HUES48 (cell line): Measurements from ENCODE around the gene GFI1B.
"Not testable (repeated sequence)": the region's sequence is repeated elsewhere in the genome, so short reads cannot be mapped to it uniquely, and the experiment has no call there.

ENCODE experiments used
- H3K27ac ChIP-seq: one replicate; pipeline ENCODE4 v1.7.0; 2013; ENCODE audit warnings: low read depth, low read length, inconsistent platforms
- H3K27me3 ChIP-seq: 2 replicates; pipeline ENCODE4 v1.6.1; 2013; ENCODE audit warnings: mild to moderate bottlenecking, low read length; ENCODE audit not compliant: control insufficient read depth, insufficient read depth
- H3K36me3 ChIP-seq: 2 replicates; pipeline ENCODE4 v1.6.1; 2013; ENCODE audit warnings: low read length; ENCODE audit not compliant: control insufficient read depth, insufficient read depth
- H3K4me1 ChIP-seq: 2 replicates; pipeline ENCODE4 v1.6.1; 2013; ENCODE audit warnings: mild to moderate bottlenecking, low read length; ENCODE audit not compliant: control insufficient read depth, insufficient read depth
- H3K4me3 ChIP-seq: 2 replicates; pipeline ENCODE4 v1.5.1; 2013; ENCODE audit warnings: mild to moderate bottlenecking, low read depth, low read length
- H3K9ac ChIP-seq: 2 replicates; pipeline ENCODE4 v1.6.1; 2013; ENCODE audit warnings: mild to moderate bottlenecking, low read depth, low read length, moderate library complexity
- H3K9me3 ChIP-seq: 2 replicates; pipeline ENCODE4 v1.6.1; 2013; ENCODE audit warnings: low read length; ENCODE audit not compliant: control insufficient read depth, insufficient read depth

Gene GFI1B

DNA sequence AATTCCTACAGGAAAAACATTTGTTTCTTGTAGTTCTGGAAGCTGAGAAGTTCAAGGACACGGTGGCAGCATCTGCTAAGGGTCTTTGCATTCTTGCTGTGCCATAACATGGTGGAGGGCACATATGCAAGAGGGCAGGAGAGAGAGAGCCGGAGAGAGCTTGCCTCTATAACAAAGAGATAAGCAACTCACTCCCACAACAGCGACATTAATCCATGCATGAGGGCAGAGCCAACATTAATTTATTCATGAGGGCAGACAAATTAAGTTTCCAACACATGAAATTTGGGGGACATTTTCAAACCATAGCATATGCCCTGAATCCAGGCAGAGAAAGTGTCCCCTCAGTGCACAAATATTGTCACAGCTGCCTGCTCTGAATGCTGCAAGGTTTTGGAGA is 47.9 kb downstream of the GFI1B start:
- H3K4me3 ChIP-seq: no peak overlapping the region
- H3K4me1 ChIP-seq: no peaks in the 10 kb centered on the region
- H3K9me3 ChIP-seq: no peaks in the 10 kb centered on the region
- H3K27me3 ChIP-seq: 0 out of 2 replicates have a peak, but pooled peaks cover 2% of the 10 kb centered on the region
- no peaks in the 10 kb centered on the region for H3K36me3 ChIP-seq
- no peak overlapping the region for H3K9ac ChIP-seq
- no peak overlapping the region for H3K27ac ChIP-seq

DNA sequence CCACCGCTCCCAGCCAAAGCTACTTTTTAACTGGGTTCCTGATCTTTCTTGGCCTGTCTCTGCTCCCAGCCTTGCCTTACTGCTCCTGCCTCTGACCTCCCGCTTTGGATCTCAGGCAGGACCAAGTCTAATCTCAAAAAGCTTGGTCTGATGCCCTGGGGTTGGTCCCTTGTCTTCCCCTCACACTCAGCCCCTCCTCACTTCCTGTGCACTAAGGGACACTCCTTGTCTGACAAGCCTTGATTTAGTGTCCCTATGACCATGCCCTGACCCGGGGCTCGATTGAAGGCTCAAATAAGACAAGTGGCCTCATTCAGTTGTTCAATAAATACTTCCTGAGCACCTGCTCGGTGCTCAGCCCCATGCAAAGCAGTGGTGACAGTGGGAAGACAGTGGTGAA is 48.6 kb downstream of the GFI1B start:
- Histone ChIP-seq H3K36me3 (no peaks in the 10 kb centered on the region), H3K9me3 (no peaks in the 10 kb centered on the region), H3K9ac (no peak overlapping the region), H3K27ac (no peak overlapping the region), H3K4me1 (no peaks in the 10 kb centered on the region), H3K4me3 (no peak overlapping the region), H3K27me3 (no peaks in the 10 kb centered on the region)

DNA sequence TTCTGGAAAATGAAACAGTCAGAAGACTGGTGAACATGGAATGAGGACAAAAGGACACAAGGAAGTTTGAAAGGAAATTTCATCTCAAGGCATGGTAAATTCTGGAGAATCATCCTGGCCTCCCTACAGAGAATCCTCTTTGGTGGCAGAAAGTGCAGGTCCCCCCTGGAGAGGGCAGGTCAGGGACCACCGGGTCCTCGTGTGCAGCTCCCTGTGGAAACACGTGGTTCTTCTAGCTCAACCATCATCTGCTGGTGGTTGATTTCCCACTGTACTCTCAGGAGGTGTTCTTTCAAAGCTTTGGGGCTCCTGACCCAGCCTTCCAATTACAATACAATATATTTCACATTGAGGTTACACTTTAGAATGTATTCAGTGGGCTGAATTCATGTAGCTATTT is 49.7 kb downstream of the GFI1B start:
- H3K9ac ChIP-seq: no peak overlapping the region
- H3K27me3 ChIP-seq: no peaks in the 10 kb centered on the region

DNA sequence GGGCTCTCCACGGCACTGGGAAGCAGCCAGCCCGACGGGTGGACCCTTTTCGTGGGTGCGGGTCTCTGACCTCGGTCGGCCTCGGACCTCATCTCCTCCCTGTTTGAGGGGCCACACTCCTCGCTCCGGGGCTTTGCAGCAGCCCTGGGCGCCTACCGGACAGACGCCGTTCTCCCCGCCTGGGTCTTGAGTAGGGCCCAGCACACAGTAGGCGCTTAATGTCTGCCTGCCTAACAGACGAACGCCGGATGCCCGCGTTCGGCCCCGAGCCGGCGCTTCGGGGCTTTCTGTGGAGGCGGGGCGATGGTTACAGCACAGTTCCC is 51.5 kb downstream of the GFI1B start:
- H3K27ac ChIP-seq: peak overlapping the region; percentile 81
- peaks cover 6% of the 10 kb centered on the region for H3K36me3 ChIP-seq
- H3K4me3 ChIP-seq: peak overlapping the region; percentile 97
- H3K4me1 ChIP-seq: no peaks in the 10 kb centered on the region
- no peaks in the 10 kb centered on the region for H3K9me3 ChIP-seq
- no peaks in the 10 kb centered on the region for H3K27me3 ChIP-seq
- peak overlapping the region; percentile 55 for H3K9ac ChIP-seq

More for the DNA sequence above, 49.7 kb downstream of the GFI1B start:
- Histone ChIP-seq H3K36me3 (peaks cover 2% of the 10 kb centered on the region; the same call in 1 of the 2 replicates), H3K4me1 (no peaks in the 10 kb centered on the region), H3K4me3 (no peak overlapping the region), H3K27ac (no peak overlapping the region), H3K9me3 (no peaks in the 10 kb centered on the region)

DNA sequence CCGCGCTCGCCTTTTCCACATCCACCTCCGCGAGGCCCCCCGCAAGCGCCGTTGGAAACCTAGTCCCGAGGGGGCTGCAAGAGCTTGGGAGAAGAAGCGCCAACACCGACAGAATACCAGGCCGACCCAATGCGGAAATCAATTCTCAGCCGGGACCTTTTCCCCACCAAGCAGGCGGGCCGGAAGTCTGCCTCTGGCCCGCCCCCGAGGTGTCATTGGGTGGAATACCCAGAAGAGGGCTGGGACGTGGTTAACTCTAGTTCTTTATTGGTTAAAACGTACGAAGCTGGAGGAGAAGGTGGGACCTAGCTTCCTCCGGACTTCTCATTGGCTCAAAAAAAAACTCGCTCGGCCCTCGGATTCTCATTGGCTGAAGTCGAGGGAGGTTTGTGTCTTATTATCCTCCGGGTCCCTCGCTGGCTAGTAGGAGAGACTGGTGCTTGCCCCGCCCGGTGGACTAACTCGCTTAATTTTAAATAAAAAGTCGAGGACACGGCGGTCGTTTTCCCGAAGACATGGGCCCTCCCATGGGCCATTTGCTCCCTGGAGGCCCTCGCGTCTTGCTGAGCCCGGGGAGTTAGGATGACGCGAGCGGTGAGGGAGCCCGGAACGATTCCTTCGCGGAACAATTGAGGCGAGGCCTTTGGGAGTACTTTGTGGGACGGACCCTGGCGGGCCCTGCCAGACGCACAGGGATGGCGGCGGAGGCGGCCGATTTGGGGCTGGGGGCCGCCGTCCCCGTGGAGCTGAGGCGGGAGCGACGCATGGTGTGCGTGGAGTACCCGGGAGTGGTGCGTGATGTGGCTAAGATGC is 52.0 kb downstream of the GFI1B start, which contains the start of gene GTF3C5:
Gene GTF3C5 (plus strand): TSS at position 681 of the 813 bp plus-strand sequence. CDS start 15 bp downstream, at position 696.
- peaks cover 6% of the 10 kb centered on the region for H3K36me3 ChIP-seq
- peak within 1 kb of the TSS; percentile 97 for H3K4me3 ChIP-seq
- no peaks in the 10 kb centered on the region for H3K4me1 ChIP-seq
- H3K9ac ChIP-seq: peak within 1 kb of the TSS; percentile 95
- H3K27me3 ChIP-seq: no peaks in the 10 kb centered on the region
- no peaks in the 10 kb centered on the region for H3K9me3 ChIP-seq
- peak within 1 kb of the TSS; percentile 93 for H3K27ac ChIP-seq

DNA sequence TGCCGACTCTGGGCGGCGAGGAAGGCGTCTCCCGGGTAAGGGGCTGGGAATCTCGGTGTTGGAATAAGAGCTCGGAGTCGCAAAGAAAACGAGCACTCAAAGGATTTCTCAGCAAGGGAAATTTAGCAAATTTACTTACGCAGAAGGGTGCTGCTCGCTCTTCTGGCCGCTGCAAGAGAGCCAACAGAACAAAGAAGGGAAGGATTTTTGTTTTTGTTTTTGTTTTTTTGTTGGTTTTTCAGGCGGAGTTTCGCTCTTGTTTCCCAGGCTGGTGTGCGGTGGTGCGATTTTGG is 52.6 kb downstream of the GFI1B start:
- peak overlapping the region; percentile 97 for H3K4me3 ChIP-seq
- no peaks in the 10 kb centered on the region for H3K9me3 ChIP-seq
- peak overlapping the region; percentile 93 for H3K27ac ChIP-seq
- peak overlapping the region; percentile 95 for H3K9ac ChIP-seq
- no peaks in the 10 kb centered on the region for H3K4me1 ChIP-seq
- no peaks in the 10 kb centered on the region for H3K27me3 ChIP-seq
- H3K36me3 ChIP-seq: peaks cover 6% of the 10 kb centered on the region

DNA sequence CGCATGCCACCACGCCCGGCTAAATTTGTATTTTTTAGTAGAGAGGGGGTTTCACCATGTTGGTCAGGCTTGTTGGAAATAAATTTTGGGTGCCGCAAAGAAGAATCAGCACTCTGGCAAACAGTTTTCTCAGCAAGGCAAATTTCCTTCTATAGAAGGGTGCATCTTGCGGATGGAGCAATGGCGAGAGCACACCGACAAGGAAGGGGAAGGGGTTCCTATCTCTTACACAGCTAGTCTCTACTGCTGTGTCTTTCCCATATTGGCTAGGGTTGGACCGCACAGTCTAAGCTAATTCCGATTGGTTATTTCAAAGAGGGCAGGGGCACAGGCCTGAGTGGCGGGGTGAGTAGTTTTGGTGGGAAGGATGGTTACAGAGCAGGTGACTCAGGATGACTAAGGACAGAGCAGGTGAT is 53.0 kb downstream of the GFI1B start:
- H3K9me3 ChIP-seq: no peaks in the 10 kb centered on the region
- H3K27me3 ChIP-seq: no peaks in the 10 kb centered on the region
- peak overlapping the region; percentile 93 for H3K27ac ChIP-seq
- H3K4me3 ChIP-seq: peak overlapping the region; percentile 97
- peaks cover 6% of the 10 kb centered on the region for H3K36me3 ChIP-seq
- H3K4me1 ChIP-seq: no peaks in the 10 kb centered on the region
- peak overlapping the region; percentile 95 for H3K9ac ChIP-seq

DNA sequence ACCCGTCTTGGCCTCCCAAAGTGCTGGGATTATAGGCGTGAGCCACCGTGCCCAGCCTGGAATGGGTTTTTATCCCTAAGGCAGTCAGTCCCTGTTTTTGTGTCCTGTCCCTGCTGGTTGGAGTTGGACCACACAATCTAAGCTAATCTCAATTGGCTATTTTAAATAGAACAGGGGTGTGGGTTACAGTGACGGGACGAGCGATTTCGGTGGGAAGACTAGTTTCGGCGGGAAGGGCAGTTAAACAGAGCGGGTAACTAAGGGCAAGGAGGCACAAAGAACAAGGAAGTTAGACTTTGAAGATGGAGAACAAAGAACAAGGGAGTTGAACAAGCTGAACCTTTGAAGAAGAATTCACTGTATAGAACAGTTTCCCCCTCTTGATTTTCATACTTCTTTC is 53.7 kb downstream of the GFI1B start:
- Histone ChIP-seq H3K4me1 (no peaks in the 10 kb centered on the region), H3K27ac (no peak overlapping the region), H3K4me3 (peak overlapping the region; percentile 23; the same call in 1 of the 2 replicates), H3K27me3 (no peaks in the 10 kb centered on the region), H3K9me3 (no peaks in the 10 kb centered on the region), H3K9ac (no peak overlapping the region), H3K36me3 (peaks cover 6% of the 10 kb centered on the region)

DNA sequence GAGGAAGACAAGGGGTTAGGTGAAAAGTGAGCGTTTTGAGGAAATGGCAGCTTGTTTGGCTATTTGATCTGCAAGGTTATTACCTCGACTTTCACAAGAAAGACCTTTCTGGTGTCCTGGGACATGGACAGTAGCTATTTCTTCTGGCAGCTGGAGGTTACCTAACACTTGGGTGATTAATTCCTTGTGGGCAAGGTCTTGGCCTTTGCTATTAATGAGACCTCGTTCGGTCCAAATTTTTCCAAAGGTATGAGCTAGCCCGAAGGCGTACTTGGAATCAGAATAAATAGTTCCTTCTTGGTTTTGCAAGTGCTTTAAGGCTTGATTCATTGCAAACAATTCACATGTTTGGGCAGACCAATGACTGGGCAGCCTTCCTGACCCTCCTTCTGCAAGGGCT is 57.2 kb downstream of the GFI1B start:
- no peak overlapping the region for H3K4me3 ChIP-seq
- H3K27ac ChIP-seq: no peak overlapping the region
- H3K9ac ChIP-seq: no peak overlapping the region
- peaks cover 6% of the 10 kb centered on the region for H3K36me3 ChIP-seq
- no peaks in the 10 kb centered on the region for H3K9me3 ChIP-seq
- H3K4me1 ChIP-seq: no peaks in the 10 kb centered on the region
- H3K27me3 ChIP-seq: no peaks in the 10 kb centered on the region

DNA sequence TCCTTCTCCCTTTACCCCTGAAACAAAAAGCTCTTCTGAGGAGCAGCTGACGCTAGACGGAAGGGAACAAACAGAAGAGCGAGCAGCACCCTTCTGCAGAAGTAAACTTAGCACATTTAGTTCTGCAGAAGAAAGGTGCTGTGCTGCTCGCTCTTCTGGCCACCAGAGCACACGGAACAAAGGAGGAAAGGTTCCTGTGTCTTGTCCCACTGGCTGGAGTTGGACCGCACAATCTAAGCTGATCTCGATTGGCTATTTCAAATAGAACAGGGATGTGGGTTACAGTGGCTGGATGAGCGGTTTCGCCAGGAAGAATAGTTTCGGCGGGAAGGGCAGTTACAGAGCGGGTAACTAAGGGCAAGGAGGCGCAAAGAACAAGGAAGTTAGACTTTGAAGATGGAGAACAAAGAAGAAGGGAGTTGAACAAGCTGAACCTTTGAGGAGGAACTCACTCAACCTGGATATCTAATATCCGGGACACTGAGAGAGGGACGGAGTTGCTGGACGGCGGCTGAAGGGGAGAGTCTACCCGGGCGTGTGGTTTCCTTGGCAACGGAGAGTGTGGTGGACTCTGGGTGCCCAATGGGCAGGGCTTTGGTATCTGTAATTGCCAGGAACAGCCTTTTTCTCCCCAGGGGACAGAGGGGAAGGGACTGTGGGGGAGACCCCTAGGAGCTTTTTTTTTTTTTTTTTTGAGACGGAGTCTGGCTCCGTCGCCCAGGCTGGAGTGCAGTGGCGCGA is 59.5 kb downstream of the GFI1B start:
- no peaks in the 10 kb centered on the region for H3K4me1 ChIP-seq
- no peak overlapping the region for H3K9ac ChIP-seq
- no peak overlapping the region for H3K27ac ChIP-seq
- no peaks in the 10 kb centered on the region for H3K9me3 ChIP-seq
- no peak overlapping the region for H3K4me3 ChIP-seq
- H3K27me3 ChIP-seq: no peaks in the 10 kb centered on the region
- peaks cover 24% of the 10 kb centered on the region for H3K36me3 ChIP-seq

DNA sequence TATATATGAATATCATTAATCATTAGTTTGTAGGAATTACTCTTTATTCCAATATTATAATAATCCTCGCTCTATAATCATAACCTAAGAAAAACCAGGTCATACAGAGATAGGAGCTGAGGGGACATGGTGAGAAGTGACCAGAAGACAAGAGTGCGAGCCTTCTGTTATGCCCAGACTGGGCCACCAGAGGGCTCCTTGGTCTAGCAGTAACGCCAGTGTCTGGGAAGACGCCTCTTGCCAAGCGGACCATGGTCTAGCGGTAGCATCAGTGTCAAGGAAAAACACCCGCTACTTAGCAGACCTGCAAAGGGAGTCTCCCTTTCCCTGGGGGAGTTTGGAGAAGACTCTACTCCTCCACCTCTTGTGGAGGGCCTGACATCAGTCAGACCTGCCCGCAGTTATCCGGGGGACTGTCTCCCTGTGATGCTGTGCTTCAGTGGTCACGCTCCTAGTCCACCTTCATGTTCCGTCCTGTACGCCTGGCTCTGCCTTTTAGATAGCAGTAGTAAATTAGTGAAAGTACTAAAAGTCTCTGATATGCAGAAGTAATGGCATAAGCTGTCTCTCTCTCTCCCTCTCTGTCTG is 62.5 kb downstream of the GFI1B start:
- H3K4me1 ChIP-seq, H3K4me3 ChIP-seq, H3K9ac ChIP-seq, H3K27me3 ChIP-seq, H3K27ac ChIP-seq, H3K9me3 ChIP-seq: not testable (repeated sequence)
- peaks cover 48% of the 10 kb centered on the region for H3K36me3 ChIP-seq
